Upper lobe of left lung (tissue), 4 donors: ENCODE measurements around the gene XRCC5.

ENCODE experiments used
- EP300 ChIP-seq, 4 donors: sonication (generic); formaldehyde crosslinking; IDR thresholded peaks; one replicate each; pipeline ENCODE4 v1.5.1; 2017; ENCODE audit warnings: antibody characterized with exemption in 4 of 4, control low read depth in 2 of 4
- POLR2A ChIP-seq, 4 donors: fragments of 450-650 bp; IDR thresholded peaks; one replicate each; pipeline ENCODE4 v1.5.1; 2016 to 2017; ENCODE audit warnings: antibody characterized with exemption in 4 of 4, mild to moderate bottlenecking in 2 of 4
- POLR2AphosphoS5 ChIP-seq, 2 donors: sonication (generic); formaldehyde crosslinking; IDR thresholded peaks; one replicate each; pipeline ENCODE4 v1.5.1; 2017; ENCODE audit warnings: antibody characterized with exemption in 2 of 2
- TF ChIP-seq, protein P1 (sequence below), 6 experiments: fragments of 450-650 bp in 4 of 6; fragments of 200-600 bp in 2 of 6; sonication (generic) in 2 of 6; IDR thresholded peaks; one replicate each; pipeline ENCODE4 v1.5.1; 2016 to 2019; ENCODE audit warnings: antibody characterized with exemption in 6 of 6

DNA sequence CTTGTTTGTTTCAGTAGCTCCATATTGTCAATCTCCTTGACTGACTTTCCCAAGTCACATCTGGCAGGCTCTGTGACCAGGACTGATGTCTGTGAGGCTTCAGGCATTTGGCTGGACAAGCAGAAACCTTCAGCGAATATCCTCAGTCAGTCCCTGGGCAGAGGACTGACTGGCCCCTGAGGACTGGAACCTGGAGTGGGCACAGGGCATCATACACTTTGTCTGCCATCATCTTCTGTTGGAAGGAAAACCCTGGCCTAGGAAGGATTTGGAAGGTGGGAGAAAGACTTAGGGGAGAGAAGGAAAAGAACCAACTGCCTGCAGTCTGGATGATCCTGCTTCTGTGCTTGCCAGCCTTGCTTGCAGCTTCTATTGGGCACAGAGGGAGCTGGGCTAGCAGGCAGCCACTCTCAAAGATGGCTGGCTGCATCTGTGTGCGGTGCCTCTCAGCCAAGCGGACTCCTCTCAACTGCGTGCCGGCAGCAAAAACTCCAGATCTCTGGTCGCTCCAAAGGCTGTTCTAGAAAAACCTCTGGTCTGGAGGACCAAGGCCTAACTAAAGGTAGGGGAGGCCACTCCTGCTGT, 136.3 kb downstream of the XRCC5 start:
- TF ChIP-seq, protein P1, sequence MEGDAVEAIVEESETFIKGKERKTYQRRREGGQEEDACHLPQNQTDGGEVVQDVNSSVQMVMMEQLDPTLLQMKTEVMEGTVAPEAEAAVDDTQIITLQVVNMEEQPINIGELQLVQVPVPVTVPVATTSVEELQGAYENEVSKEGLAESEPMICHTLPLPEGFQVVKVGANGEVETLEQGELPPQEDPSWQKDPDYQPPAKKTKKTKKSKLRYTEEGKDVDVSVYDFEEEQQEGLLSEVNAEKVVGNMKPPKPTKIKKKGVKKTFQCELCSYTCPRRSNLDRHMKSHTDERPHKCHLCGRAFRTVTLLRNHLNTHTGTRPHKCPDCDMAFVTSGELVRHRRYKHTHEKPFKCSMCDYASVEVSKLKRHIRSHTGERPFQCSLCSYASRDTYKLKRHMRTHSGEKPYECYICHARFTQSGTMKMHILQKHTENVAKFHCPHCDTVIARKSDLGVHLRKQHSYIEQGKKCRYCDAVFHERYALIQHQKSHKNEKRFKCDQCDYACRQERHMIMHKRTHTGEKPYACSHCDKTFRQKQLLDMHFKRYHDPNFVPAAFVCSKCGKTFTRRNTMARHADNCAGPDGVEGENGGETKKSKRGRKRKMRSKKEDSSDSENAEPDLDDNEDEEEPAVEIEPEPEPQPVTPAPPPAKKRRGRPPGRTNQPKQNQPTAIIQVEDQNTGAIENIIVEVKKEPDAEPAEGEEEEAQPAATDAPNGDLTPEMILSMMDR (IDR thresholded peaks at IDR 0.05): no peak
- no peak for TF ChIP-seq EP300 (IDR thresholded peaks at IDR 0.05)
- no peak for TF ChIP-seq POLR2A (IDR thresholded peaks at IDR 0.05)
- TF ChIP-seq POLR2AphosphoS5 (IDR thresholded peaks at IDR 0.05): no peak
